ENCODE results near the gene RYR3.

RYR3 gene

GRCh38 chr15:33460166-33460805 lies 149.5 kb downstream of the RYR3 start:
- Histone ChIP-seq H3K27me3 (ENCODE audit: low read depth, low read length) (no peaks in the 10 kb centered on the region; the same call in 1 of the 2 replicates), H3K4me3 (ENCODE audit: low read length) (no peak overlapping the region), H3K79me2 (ENCODE audit: low read length) (no peaks in the 10 kb centered on the region), H3K27ac (ENCODE audit: low read length) (no peak overlapping the region), H4K20me1 (ENCODE audit: insufficient read depth, low read length) (no peaks in the 10 kb centered on the region), H3K9ac (ENCODE audit: low read length) (no peak overlapping the region), H2AFZ (ENCODE audit: low read depth, low read length) (no peak overlapping the region), H3K36me3 (replicated peaks; ENCODE audit: low read depth, low read length) (no peaks in the 10 kb centered on the region), H3K9me3 (ENCODE audit: insufficient read depth, low read length) (no peaks in the 10 kb centered on the region), H3K4me2 (ENCODE audit: low read length) (no peak overlapping the region), H3K4me1 (ENCODE audit: low read length) (no peaks in the 10 kb centered on the region)
- TF ChIP-seq EZH2phosphoT487 (IDR thresholded peaks at IDR 0.05; ENCODE audit: low read depth) = no peak
- no peak for TF ChIP-seq CTCF (IDR thresholded peaks at IDR 0.05; ENCODE audit: low read depth, low read length)

GRCh38 chr15:33461671-33462070 lies 150.9 kb downstream of the RYR3 start:
- Histone ChIP-seq H3K79me2 (ENCODE audit: low read length) (no peaks in the 10 kb centered on the region), H2AFZ (ENCODE audit: low read depth, low read length) (no peak overlapping the region), H3K4me3 (ENCODE audit: low read length) (no peak overlapping the region), H3K36me3 (replicated peaks; ENCODE audit: low read depth, low read length) (no peaks in the 10 kb centered on the region), H3K27me3 (ENCODE audit: low read depth, low read length) (peaks cover 7% of the 10 kb centered on the region), H3K9ac (ENCODE audit: low read length) (no peak overlapping the region), H3K9me3 (ENCODE audit: insufficient read depth, low read length) (no peaks in the 10 kb centered on the region), H3K4me2 (ENCODE audit: low read length) (no peak overlapping the region), H4K20me1 (ENCODE audit: insufficient read depth, low read length) (no peaks in the 10 kb centered on the region), H3K27ac (ENCODE audit: low read length) (no peak overlapping the region), H3K4me1 (ENCODE audit: low read length) (no peaks in the 10 kb centered on the region)
- no peak for TF ChIP-seq CTCF (IDR thresholded peaks at IDR 0.05; ENCODE audit: low read depth, low read length)
- TF ChIP-seq EZH2phosphoT487 (IDR thresholded peaks at IDR 0.05; ENCODE audit: low read depth) = no peak

GRCh38 chr15:33467146-33467815 lies 156.5 kb downstream of the RYR3 start:
- Histone ChIP-seq H3K9ac (ENCODE audit: low read length) (no peak overlapping the region), H3K27me3 (ENCODE audit: low read depth, low read length) (peaks cover 25% of the 10 kb centered on the region), H3K79me2 (ENCODE audit: low read length) (no peaks in the 10 kb centered on the region), H3K36me3 (replicated peaks; ENCODE audit: low read depth, low read length) (no peaks in the 10 kb centered on the region), H3K4me3 (ENCODE audit: low read length) (no peak overlapping the region), H3K4me2 (ENCODE audit: low read length) (no peak overlapping the region), H4K20me1 (ENCODE audit: insufficient read depth, low read length) (no peaks in the 10 kb centered on the region), H3K4me1 (ENCODE audit: low read length) (no peaks in the 10 kb centered on the region), H3K27ac (ENCODE audit: low read length) (no peak overlapping the region), H3K9me3 (ENCODE audit: insufficient read depth, low read length) (no peaks in the 10 kb centered on the region), H2AFZ (ENCODE audit: low read depth, low read length) (no peak overlapping the region)
- TF ChIP-seq CTCF (IDR thresholded peaks at IDR 0.05; ENCODE audit: low read depth, low read length) = no peak
- TF ChIP-seq EZH2phosphoT487 (IDR thresholded peaks at IDR 0.05; ENCODE audit: low read depth) = no peak

GRCh38 chr15:33467816-33468163 lies 157.0 kb downstream of the RYR3 start:
- Histone ChIP-seq H3K9me3 (ENCODE audit: insufficient read depth, low read length) (no peaks in the 10 kb centered on the region), H3K4me1 (ENCODE audit: low read length) (no peaks in the 10 kb centered on the region), H3K79me2 (ENCODE audit: low read length) (no peaks in the 10 kb centered on the region), H3K27ac (ENCODE audit: low read length) (no peak overlapping the region), H3K36me3 (replicated peaks; ENCODE audit: low read depth, low read length) (no peaks in the 10 kb centered on the region), H3K9ac (ENCODE audit: low read length) (no peak overlapping the region), H4K20me1 (ENCODE audit: insufficient read depth, low read length) (no peaks in the 10 kb centered on the region), H3K4me2 (ENCODE audit: low read length) (no peak overlapping the region), H3K4me3 (ENCODE audit: low read length) (no peak overlapping the region), H2AFZ (ENCODE audit: low read depth, low read length) (no peak overlapping the region), H3K27me3 (ENCODE audit: low read depth, low read length) (peaks cover 26% of the 10 kb centered on the region)
- no peak for TF ChIP-seq CTCF (IDR thresholded peaks at IDR 0.05; ENCODE audit: low read depth, low read length)
- TF ChIP-seq EZH2phosphoT487 (IDR thresholded peaks at IDR 0.05; ENCODE audit: low read depth) = no peak

Data from OCI-LY3 (cell line).